GM04503 (cell line): ENCODE data around the gene RAB30.

Experiments used
- DNase-seq: peaks from one replicate; pipeline ENCODE4 v3.0.0-alpha.2; 2012; ENCODE audit warnings: low read depth

Gene RAB30

GRCh38 chr11:83071567-83072349 lies at the start of gene RAB30:
RAB30 (minus strand) TSS chr11:83071897; CDS start chr11:82997316, 74,581 bp downstream.
- DNase-seq = peak; percentile 100

DNA sequence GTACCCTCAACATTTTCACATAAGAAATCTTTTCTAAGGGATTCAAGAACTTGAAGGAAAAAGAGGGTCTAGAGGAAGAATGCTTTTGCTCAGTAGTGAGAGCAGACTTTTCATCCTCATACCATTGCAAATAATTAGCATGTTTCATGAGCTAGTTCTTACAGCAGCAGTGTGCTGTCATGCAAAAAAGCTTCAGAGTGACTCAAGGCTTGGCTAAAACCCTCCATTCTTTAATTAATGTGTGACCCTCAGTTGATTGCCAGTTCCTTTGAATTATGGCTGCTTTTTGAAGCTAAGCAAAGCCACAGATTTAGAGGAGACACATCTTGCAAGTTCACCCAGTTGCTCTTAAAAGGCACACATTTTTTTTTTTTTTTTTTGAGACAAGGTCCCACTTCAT lies 48.6 kb upstream of the RAB30 start:
- DNase-seq = peak; percentile 23

GRCh38 chr11:83119216-83119615 lies 47.5 kb upstream of the RAB30 start:
- DNase-seq = no peak

DNA sequence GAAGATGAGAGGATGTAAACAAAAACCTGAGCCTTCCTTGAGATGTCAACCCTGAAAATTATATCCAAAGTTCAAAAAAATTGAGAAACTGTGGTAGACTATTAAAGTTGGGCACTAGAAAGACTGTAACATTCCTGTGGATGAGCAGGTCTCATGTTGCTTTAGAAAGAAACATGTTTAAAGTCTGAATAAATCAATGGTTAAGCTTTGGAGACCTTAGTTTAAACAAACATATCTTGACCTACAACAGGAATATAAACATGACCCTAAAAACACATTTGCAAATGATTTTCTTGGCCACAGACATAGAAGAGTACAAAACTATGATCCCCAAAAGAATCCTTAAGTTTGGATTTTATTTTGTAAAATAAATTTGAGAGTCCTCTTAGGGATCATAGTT lies 47.1 kb upstream of the RAB30 start:
- DNase-seq = no peak

DNA sequence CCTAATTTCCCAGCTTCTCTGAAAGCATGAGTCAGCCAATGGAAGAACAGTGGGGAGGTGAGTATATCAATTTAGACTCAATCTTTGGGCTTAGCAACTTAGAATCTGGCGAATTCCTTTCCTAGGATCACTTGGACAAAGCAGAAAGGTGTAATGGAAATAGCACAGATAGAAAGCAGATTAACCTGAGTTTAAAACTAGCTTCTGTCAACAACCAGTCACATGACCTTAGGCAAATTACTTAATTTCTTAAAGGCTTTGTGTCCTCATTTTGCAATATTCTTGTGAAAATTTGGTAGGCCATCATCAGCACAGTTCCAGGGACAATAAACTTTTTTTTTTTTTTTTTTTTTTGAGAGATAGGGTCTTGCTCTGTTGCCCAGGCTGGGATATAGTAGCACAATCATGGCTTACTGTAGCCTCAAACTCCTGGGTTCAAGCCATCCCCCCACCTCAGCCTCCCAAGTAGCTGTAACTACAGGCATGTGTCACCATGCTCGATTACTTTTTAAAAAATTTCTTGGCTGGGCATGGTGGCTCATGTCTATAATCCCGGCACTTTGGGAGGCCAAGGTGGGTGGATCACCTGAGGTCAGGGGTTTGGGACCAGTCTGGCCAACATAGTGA lies 44.4 kb upstream of the RAB30 start:
- DNase-seq = no peak

- no peak for DNase-seq
Observed at GRCh38 chr11:83115551-83115950, 43.9 kb upstream of the RAB30 start.

DNA sequence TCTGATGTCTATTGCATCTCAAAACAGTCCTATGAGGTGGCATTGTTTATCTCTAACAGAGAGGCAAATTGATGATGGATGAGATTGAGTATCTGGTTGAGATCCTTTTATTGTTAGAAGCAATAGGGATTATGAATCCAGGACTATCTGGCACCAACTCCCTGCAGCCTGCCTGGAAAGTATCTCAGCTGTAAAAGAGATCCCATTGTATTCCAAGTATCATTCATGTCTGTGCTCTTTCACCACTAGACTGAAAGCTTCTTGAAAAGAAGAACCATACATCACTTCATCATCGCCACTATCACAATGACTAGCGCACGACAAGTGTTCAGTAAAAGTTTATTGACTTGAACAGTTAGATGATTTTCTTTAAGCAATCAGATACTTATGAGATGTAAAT lies 43.3 kb upstream of the RAB30 start:
- DNase-seq = no peak

DNA sequence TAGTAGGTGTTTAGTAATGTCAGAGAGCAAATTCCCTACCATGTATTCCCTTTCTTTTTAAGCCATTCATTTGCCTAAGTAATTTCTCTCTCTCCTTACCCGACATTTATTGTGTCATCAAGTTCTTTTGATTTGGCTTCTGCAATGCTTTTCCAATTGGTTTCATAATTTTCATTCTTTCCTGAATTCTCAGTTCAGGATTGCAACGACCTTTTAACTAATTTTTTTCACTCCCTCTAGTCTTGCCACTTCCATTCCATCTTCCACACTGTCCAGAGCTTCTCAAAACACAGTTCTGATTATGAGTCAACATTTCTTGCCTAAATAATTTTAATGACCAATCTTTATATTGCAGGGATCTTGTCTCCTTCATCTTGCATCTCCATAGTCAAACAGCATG lies 41.2 kb upstream of the RAB30 start:
- DNase-seq = no peak

DNA sequence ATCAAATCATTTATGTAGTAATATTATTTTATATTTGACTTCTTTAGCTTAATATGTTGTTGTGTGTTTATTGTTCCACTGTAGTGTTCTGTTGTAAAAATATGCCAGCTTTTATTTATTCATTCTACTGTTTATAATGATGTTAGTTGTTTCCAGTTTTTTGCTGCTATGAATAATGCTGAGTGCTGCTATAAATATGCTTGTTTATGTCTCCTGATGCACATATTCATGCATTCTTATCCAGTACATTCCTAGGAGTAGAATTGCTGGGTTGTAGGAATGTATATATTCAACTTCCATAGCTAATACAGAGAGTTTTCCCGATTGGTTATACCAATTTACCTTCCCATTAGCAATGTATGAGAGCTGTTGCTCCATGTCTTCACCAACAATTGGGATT lies 33.5 kb upstream of the RAB30 start:
- no peak for DNase-seq

GRCh38 chr11:83102834-83103233 lies 31.1 kb upstream of the RAB30 start:
- no peak for DNase-seq

- no peak for DNase-seq
Observed at GRCh38 chr11:83097429-83098075, 25.9 kb upstream of the RAB30 start.

GRCh38 chr11:83093634-83094033 lies 21.9 kb upstream of the RAB30 start:
- DNase-seq = no peak

GRCh38 chr11:83092488-83093384 lies 21.0 kb upstream of the RAB30 start:
- DNase-seq = no peak

DNA sequence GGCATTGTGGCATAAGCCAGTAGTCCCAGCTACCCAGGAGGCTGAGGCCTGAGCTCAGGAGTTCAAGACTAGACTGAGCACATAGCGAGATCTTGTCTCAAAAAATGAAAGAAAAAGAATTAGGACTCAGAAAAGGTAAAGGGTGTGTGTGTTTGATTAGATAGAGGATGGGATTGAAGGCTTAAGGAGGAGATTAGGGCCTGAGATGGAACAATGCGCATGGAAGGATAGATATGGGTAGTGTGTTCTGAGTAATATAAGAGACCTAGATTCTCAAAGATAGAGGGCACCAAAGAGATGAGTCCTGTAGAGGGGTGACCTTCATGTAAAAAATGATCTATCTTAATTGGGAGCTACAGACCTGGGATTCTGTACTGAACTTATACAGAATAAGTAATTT lies 17.3 kb upstream of the RAB30 start:
- no peak for DNase-seq

- DNase-seq = no peak
Observed at GRCh38 chr11:83087035-83087434, 15.3 kb upstream of the RAB30 start.

DNA sequence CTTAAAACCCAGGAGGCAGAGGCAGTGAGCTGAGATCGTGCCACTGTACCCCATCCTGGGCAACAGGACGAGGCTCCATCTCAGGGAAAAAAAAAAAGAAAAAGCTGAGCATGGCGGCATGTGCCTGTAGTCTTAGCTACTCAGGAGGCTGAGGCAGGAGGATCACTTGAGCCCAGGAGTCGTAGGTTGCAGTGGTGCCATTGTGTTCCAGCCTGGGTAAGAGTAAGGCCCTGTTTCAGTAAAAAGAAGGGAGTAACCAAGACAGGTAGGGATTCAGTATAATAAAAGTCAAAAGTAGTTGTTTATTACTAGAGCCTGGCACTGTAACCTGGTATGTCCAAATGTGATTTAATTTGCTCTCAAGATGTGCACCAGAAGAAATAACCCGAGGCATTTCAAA lies 8.1 kb upstream of the RAB30 start:
- no peak for DNase-seq

GRCh38 chr11:83078269-83078668 lies 6.6 kb upstream of the RAB30 start:
- no peak for DNase-seq

- no peak for DNase-seq
Observed at GRCh38 chr11:83073884-83074283, 2.2 kb upstream of the RAB30 start.

GRCh38 chr11:83073258-83073657 lies 1.6 kb upstream of the RAB30 start:
- no peak for DNase-seq

- DNase-seq = no peak
Observed at GRCh38 chr11:83072350-83073242, 899 bp upstream of the RAB30 start.
